ENCODE data around the gene AIPL1.

AIPL1 gene

GRCh38 chr17:6448473-6448872 lies 13.6 kb upstream of the AIPL1 start:
- DNase-seq: no peak

- no peak for DNase-seq
Measured at GRCh38 chr17:6446516-6447100, 11.7 kb upstream of the AIPL1 start.

- DNase-seq: no peak
Measured at GRCh38 chr17:6444571-6445335, 9.8 kb upstream of the AIPL1 start.

- peak; percentile 95 for DNase-seq
Measured at GRCh38 chr17:6443692-6444570, 9.0 kb upstream of the AIPL1 start, which contains the start of gene PIMREG. Gene PIMREG (plus strand): TSS chr17:6444455. CDS start chr17:6445111, 656 bp downstream.

- DNase-seq: no peak
Measured at GRCh38 chr17:6442775-6443174, 7.9 kb upstream of the AIPL1 start.

- no peak for DNase-seq
Measured at GRCh38 chr17:6439951-6440350, 5.0 kb upstream of the AIPL1 start.

GRCh38 chr17:6437956-6438355 lies 3.0 kb upstream of the AIPL1 start:
- no peak for DNase-seq

GRCh38 chr17:6437466-6437865 lies 2.5 kb upstream of the AIPL1 start:
- DNase-seq: no peak

- peak; percentile 55 for DNase-seq
Measured at GRCh38 chr17:6435968-6436367, 1.0 kb upstream of the AIPL1 start.

GRCh38 chr17:6430769-6431168 lies 4.2 kb downstream of the AIPL1 start:
- DNase-seq: no peak

- no peak for DNase-seq
Measured at GRCh38 chr17:6429266-6429665, 5.7 kb downstream of the AIPL1 start.

GRCh38 chr17:6428207-6428965 lies 6.5 kb downstream of the AIPL1 start:
- no peak for DNase-seq

GRCh38 chr17:6427279-6427781 lies 7.6 kb downstream of the AIPL1 start:
- no peak for DNase-seq

GRCh38 chr17:6426356-6427101 lies 8.4 kb downstream of the AIPL1 start:
- DNase-seq: no peak

- DNase-seq: no peak
Measured at GRCh38 chr17:6425407-6425806, 9.5 kb downstream of the AIPL1 start.

- DNase-seq: no peak
Measured at GRCh38 chr17:6423931-6424330, 11.0 kb downstream of the AIPL1 start.

GRCh38 chr17:6422654-6423241 lies 12.2 kb downstream of the AIPL1 start:
- DNase-seq: no peak

- peak; percentile 49 for DNase-seq
Measured at GRCh38 chr17:6421700-6422604, 13.0 kb downstream of the AIPL1 start.

- DNase-seq: no peak
Measured at GRCh38 chr17:6420173-6420641, 14.7 kb downstream of the AIPL1 start.

GRCh38 chr17:6415616-6416015 lies 19.3 kb downstream of the AIPL1 start:
- no peak for DNase-seq
